GM19043 (cell line): ENCODE data around the gene PGBD5.

Experiments used
- ATAC-seq: cut with Tn5 transposase; IDR thresholded peaks from one replicate; pipeline ENCODE4 v1.9.1; 2021; ENCODE audit warnings: low read depth; ENCODE audit not compliant: unreplicated experiment

The PGBD5 gene

DNA sequence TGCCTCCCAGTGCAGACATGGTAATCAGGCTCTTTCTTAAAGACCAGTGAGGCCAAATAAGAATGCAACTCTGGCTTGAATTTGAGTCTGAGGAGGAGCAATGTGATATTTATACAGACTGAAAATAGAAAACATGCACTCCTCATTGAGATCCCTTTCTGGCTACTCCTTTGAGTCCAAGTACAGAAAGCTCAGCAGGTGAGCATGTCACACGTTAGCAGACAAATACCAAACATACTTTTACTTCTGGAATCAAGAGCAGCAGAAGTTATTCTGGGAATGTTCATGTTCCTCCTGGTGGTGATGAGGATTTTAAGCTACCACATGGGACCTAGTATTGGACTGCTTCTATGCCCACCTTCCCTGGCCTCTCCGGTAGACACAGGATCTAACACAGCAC is 48.3 kb downstream of the PGBD5 start:
- no peak for ATAC-seq

DNA sequence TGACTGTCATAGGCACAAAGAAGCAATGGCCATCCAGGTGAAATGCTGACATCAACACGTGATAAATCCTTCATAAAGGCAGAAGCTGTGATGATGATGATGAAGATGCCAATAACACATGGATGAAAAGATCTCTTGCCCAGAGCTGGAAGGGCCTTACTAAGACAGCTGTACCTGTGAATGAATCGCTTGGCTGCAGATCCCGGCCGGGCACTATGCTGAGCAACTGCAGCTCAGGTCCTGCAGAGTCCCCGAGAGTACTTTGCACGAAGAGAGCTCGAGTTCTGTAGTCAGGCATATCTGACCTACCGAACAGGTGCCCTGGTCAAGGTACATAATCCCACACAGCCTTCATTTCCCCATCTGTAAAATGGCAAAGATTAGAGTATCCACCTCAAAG is 48.8 kb downstream of the PGBD5 start:
- no peak for ATAC-seq

DNA sequence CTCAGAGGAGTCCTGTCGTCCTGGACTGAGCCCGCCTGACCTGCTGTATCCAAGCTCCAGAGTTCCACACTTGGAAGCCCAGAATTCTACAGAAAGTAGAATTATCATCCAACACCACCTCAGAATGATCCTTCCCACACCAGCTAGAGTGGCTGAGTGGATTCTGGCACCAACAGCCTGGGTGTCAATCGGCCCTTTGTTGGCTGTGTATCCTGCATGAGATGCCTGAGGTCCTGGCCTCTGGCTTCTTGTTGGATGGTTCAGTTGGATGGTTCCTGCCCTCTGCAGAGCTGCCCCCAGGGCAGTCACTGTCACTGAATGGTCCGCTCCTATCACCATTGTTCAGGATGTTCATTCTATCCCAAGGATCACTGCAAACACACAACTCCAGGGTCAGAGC is 49.8 kb downstream of the PGBD5 start:
- no peak for ATAC-seq

GRCh38 chr1:230375780-230376179 is 50.4 kb downstream of the PGBD5 start:
- ATAC-seq: no peak

DNA sequence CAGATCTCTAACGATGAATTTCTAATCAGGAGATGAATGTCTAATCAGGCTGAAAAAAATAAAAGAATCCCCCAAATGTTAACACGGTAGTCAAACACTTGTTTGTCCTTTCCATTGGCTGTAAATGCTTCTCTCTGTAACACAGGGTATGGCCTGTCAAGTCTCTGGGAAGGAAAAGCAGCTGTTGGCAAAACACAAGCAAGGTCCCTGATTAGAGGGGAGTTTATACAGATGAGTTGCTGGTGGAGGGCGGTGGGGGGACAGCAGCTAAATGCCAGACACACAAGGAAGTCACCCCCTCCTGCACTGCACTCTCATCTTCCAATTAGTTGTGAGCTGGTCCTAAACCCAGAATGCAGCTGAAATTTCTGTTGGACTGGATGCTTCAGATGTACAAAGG is 51.0 kb downstream of the PGBD5 start:
- ATAC-seq: no peak

DNA sequence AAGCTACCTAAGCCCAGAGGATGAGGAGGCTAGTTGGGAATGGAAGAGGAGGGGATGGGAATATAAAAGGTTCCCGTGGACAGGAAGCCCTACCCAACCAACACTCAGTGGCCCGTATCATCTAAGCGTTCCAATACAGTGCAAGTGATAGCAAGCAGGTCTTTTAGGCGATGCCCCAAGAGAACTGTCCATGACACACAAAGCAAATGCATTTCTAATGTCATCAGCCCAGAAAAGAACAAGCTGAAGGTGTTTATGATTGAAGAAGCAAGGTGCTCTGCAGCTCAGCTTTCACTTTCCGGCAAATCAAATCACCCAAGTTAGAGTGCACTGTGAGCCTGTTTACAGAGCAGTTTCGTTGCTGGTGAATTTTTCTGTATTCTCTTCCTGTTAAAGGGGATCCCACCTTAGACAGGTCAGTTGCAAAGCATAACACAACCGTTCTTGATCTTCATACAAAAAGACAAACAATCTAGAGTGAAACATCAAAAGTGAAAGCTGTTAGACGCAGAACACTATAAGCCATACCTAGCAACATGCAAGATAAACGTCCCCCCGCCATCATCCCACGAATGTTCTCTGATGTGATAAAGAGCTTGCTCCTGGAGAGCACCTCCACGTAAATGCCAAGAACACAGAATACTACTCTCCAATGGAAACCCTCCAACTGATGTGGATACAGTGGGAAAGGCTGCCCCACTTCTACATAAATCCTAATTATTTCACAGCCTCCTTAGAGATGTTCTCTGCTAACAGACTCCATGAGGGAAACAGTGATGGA is 54.0 kb downstream of the PGBD5 start:
- ATAC-seq: no peak

DNA sequence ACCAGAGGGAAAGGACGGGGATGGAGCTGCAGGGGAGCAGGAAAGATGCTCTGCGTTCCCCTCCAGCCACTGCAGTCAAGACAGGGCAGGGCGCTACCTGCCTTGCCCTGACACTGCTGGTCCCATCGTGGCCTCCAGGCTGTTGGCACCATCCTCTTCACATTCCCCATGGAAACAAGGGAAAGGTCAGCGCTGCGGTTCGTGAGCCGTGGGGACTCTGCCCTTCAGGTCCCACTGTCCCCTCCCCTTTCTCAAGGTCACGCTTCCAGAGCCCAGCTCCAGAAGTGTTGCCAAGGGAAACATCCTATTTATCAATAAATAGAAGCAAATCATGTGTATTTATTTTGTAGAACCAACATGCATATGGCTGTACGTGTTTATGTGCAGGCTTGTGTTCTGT is 56.0 kb downstream of the PGBD5 start:
- ATAC-seq: no peak

GRCh38 chr1:230368871-230369270 is 57.3 kb downstream of the PGBD5 start:
- ATAC-seq: no peak

DNA sequence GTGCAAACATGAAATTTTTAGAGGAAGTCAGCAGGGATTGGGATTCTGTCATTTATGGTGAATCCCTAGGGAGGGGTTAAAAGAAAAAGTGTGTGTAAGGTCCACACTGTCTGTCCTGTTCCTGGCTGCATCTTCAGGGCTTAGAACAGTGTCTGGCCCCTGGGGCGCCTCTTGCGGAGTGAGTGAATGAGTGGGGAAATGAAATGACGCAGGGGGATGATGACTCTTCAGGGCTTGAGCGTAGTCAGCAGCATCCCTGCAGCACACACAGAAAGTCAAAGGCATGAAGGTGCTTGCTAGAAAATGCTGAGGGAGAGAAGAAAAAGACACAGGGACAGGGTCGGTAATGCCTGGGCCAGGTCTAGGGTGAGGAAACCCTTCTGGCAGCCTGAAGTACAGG is 57.8 kb downstream of the PGBD5 start:
- ATAC-seq: no peak

DNA sequence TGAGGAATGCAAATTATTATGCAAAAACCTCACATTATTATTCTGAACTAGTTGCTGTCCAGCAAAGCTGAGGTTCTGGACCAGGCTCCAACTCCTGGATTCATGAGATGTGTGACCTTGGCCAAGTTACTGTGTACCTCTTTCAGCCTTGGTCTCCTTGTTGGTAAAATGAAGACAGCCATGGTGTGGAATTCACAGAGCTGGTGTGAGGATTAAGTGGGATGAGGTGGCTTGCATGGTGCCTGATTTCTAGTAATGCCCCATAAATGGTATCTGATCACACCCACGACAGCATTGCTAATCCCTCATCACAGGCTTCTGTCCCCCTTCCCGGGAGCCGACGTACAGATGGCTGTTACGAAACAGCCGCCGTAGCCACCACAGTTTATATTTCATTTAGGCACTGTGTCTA is 59.6 kb downstream of the PGBD5 start:
- ATAC-seq: no peak

GRCh38 chr1:230365723-230366307 is 60.3 kb downstream of the PGBD5 start:
- ATAC-seq: no peak

GRCh38 chr1:230362949-230363348 is 63.2 kb downstream of the PGBD5 start:
- ATAC-seq: no peak

DNA sequence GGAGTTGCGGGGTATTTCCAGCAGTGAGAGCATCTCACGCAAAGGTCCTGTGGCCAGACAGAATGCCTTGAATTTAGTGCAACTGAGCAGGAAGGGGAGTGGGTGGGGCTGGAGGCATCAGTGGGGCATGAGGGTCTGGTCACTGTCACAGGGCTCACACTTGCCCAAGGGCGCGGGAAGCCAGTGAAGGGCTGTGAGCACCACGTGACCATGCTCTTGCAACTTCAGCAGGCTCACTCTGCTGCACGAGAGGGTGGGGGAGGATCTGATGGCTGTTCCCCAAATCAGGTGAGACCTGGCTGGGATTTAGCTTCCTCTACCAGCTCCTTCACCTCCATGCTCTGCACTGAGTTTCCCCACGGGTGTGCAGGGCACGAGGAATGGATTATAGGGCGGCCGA is 64.2 kb downstream of the PGBD5 start:
- ATAC-seq: no peak

DNA sequence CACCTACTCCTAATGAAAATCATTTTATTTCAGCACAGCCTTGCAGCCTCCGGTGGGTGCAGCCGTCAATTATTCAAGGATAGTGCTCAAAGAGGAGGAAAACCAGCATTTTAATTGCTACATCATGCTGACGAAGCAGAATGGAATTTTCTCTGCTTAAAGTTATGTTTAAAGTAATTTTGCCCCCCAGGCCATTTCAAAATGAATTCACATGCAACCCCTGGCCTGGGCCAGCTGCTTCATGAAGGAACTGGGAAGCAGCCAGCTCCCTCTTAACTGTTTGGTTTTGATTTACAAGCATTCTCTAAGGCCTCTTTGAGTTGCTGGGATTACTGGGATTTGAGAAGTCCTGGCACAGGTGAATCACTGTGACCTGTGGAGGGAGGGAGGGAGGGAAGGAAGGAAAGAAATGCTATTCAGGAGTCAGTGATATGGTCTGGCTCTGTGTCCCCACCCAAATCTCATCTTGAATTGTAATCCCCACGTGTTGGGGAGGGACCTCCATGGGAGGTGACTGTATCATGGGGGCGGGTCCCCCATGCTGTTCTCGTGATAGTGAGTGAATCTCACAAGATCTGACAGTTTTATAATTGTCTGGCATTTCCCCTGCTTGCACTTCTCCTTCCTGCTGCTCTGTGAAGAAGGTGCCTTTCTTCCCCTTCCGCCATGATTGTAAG is 66.0 kb downstream of the PGBD5 start:
- ATAC-seq: no peak

GRCh38 chr1:230356869-230357794 is 69.0 kb downstream of the PGBD5 start:
- no peak for ATAC-seq

DNA sequence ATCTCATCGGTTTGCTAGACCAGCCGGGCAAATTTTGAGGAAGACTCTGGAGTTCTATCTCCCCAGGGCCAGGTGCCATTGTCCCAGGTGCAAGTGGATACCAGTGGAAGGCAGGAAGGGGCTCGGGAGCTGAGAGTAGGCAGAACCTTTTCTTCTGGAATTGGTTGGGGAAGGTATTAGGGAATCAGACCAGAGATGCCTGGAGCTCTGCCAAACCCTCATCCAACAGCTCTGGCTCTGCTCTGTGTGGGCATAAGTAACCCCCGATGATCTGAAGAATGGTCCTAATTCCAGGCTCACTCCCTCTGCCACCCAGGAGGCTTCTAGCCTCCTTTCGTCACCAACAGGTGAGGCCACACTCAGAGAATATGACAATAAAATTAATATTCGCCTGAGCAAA is 69.9 kb downstream of the PGBD5 start:
- no peak for ATAC-seq

GRCh38 chr1:230355594-230355993 is 70.5 kb downstream of the PGBD5 start:
- ATAC-seq: no peak

- ATAC-seq: no peak
Measured at GRCh38 chr1:230355128-230355527, 71.0 kb downstream of the PGBD5 start.

GRCh38 chr1:230354005-230354404 is 72.1 kb downstream of the PGBD5 start:
- no peak for ATAC-seq

- no peak for ATAC-seq
Measured at GRCh38 chr1:230352537-230352936, 73.6 kb downstream of the PGBD5 start.

- ATAC-seq: no peak
Measured at GRCh38 chr1:230351983-230352382, 74.1 kb downstream of the PGBD5 start.
